ENCODE data around the gene CLEC16A. TPM values are rescaled to one million over a fixed set of nuclear protein-coding genes. Genes with fewer than 3 reads are reported as not detected.

The CLEC16A gene
- total and polyA plus RNA-seq, 2 experiments from 2014 or later = 17.5 to 26.8 TPM

GRCh38 chr16:10968498-10968897 lies 24.1 kb downstream of the CLEC16A start:
- no peaks in the 10 kb centered on the region for H3K36me3 ChIP-seq
- no peaks in the 10 kb centered on the region for H3K27me3 ChIP-seq
- H3K27ac ChIP-seq = no peak overlapping the region
- no peak overlapping the region for H3K4me3 ChIP-seq
- DNase-seq (ENCODE audit: low read depth in 1 of 2, low spot score in 1 of 2) = no peak
- H3K4me1 ChIP-seq (ENCODE audit: low read depth) = peaks cover 4% of the 10 kb centered on the region
- TF ChIP-seq, protein P1, sequence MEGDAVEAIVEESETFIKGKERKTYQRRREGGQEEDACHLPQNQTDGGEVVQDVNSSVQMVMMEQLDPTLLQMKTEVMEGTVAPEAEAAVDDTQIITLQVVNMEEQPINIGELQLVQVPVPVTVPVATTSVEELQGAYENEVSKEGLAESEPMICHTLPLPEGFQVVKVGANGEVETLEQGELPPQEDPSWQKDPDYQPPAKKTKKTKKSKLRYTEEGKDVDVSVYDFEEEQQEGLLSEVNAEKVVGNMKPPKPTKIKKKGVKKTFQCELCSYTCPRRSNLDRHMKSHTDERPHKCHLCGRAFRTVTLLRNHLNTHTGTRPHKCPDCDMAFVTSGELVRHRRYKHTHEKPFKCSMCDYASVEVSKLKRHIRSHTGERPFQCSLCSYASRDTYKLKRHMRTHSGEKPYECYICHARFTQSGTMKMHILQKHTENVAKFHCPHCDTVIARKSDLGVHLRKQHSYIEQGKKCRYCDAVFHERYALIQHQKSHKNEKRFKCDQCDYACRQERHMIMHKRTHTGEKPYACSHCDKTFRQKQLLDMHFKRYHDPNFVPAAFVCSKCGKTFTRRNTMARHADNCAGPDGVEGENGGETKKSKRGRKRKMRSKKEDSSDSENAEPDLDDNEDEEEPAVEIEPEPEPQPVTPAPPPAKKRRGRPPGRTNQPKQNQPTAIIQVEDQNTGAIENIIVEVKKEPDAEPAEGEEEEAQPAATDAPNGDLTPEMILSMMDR (IDR thresholded peaks at IDR 0.05; ENCODE audit: low read depth, low read length) = no peak
- H3K9me3 ChIP-seq (ENCODE audit: low read depth) = no peaks in the 10 kb centered on the region

DNA sequence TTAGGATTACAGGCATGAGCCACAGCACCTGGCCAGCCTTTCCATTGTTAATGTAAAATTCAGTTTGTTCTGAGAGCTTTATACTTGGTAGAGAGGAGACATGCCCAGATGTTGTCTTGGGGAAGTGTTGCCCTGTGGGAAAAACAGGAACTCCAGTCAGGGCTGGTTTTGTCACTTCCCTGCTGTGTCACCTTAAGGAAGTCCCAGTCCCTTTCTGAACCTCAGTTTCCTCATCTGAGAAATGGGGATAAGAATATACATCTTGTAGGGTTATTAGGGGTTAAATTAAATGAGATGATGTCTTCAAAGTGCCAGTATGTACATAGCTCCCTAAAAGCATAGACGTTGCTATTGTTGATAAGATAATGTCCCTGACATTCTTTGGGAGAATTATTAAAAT lies 25.3 kb downstream of the CLEC16A start:
- no peaks in the 10 kb centered on the region for H3K4me1 ChIP-seq (ENCODE audit: low read depth)

DNA sequence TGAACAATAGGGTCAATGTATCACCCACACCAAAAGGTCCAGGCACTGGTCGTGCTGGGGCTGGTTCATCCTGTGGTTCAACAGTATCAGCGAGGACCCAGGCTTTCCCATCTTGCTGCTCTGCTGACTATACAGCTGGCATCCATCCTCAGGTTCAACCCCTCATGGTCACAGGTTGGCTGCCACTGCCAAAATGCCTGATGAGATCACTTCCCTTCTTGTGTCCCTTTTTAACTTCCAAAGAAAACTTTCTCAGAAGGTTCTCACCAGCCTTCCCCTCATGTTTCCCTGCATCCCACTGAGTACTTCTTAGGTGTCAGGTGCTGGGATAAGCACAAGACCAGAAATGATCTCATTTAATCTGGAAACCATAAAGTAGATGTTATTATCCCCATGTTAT lies 25.7 kb downstream of the CLEC16A start:
- Histone ChIP-seq H3K27ac (no peak overlapping the region), H3K4me3 (no peak overlapping the region), H3K4me1 (ENCODE audit: low read depth) (no peaks in the 10 kb centered on the region), H3K9me3 (ENCODE audit: low read depth) (no peaks in the 10 kb centered on the region), H3K36me3 (no peaks in the 10 kb centered on the region), H3K27me3 (no peaks in the 10 kb centered on the region)
- no peak for DNase-seq (ENCODE audit: low read depth in 1 of 2, low spot score in 1 of 2)
- TF ChIP-seq, protein P1 (IDR thresholded peaks at IDR 0.05; ENCODE audit: low read depth, low read length) = no peak

More for the DNA sequence above, 25.3 kb downstream of the CLEC16A start:
- H3K36me3 ChIP-seq = no peaks in the 10 kb centered on the region
- H3K9me3 ChIP-seq (ENCODE audit: low read depth) = no peaks in the 10 kb centered on the region
- no peak overlapping the region for H3K27ac ChIP-seq
- H3K27me3 ChIP-seq = no peaks in the 10 kb centered on the region
- no peak for DNase-seq (ENCODE audit: low read depth in 1 of 2, low spot score in 1 of 2)
- TF ChIP-seq, protein P1 (IDR thresholded peaks at IDR 0.05; ENCODE audit: low read depth, low read length) = no peak
- H3K4me3 ChIP-seq = no peak overlapping the region

DNA sequence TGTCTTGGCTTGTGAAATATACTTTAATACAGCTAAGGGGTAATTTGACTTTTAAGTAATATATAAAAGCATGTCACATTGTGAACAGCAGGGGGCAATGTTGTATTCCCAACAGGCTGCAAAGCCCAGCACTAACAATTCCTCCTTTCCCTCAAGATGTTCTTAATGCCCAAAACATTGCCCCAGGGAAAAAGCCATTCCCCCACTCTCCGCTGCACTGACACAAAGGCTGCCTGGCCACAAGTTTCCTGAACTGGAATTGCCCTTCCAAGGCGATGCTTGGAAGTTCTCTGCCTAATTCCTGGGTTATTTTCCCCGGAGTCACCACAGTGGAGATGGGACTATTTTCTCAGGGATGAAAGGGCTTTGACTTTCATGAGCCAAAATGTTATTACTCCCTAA lies 27.2 kb downstream of the CLEC16A start:
- no peaks in the 10 kb centered on the region for H3K36me3 ChIP-seq
- TF ChIP-seq, protein P1 (IDR thresholded peaks at IDR 0.05; ENCODE audit: low read depth, low read length) = peak; percentile 61
- H3K4me1 ChIP-seq (ENCODE audit: low read depth) = peaks cover 3% of the 10 kb centered on the region
- peak; percentile 79 to 94 for DNase-seq (ENCODE audit: low read depth in 1 of 2, low spot score in 1 of 2)
- H3K27ac ChIP-seq = no peak overlapping the region
- H3K4me3 ChIP-seq = no peak overlapping the region
- H3K27me3 ChIP-seq = no peaks in the 10 kb centered on the region
- no peaks in the 10 kb centered on the region for H3K9me3 ChIP-seq (ENCODE audit: low read depth)

DNA sequence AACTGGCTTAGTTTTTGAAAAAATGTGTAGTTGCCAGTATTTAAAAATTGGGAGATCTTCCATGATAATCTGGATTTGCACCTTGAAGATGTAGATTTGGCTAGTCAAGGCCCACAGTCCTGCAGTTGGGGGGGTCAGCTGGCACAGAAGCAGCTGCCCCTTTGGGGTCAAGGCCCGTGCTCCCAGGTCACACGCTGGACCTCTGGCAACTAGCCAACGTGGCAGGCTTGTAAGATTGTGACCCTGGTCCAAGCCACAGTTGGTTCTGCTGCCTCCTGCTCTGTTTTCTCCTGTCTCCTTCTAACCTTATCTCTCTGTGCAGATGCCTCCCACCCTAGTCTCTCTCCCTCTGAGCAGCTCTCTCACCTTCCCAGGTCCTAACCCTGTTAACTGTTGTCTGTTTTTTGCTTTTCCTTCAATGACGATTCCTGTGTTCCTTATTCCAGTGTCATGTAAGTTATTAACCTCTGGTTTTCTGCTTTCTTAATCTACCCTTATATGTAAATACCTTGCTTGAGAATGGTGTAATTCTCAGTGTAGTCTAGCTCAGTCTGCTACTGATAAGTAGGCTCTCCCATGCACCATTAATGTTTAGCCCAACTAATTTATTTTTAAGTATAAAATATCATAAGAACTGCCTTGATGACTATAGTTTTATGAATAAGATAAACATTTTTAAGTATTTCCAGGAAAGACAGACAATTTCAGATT lies 27.9 kb downstream of the CLEC16A start:
- peaks cover 10% of the 10 kb centered on the region for H3K4me1 ChIP-seq (ENCODE audit: low read depth)
- H3K27me3 ChIP-seq = no peaks in the 10 kb centered on the region
- no peak for DNase-seq (ENCODE audit: low read depth in 1 of 2, low spot score in 1 of 2)
- H3K36me3 ChIP-seq = no peaks in the 10 kb centered on the region
- TF ChIP-seq, protein P1 (IDR thresholded peaks at IDR 0.05; ENCODE audit: low read depth, low read length) = no peak
- no peak overlapping the region for H3K27ac ChIP-seq
- H3K9me3 ChIP-seq (ENCODE audit: low read depth) = no peaks in the 10 kb centered on the region
- no peak overlapping the region for H3K4me3 ChIP-seq

All from cardiac muscle cell (in vitro differentiated cells and primary cell).